ENCODE data around the gene TBXAS1.

Gene TBXAS1

DNA sequence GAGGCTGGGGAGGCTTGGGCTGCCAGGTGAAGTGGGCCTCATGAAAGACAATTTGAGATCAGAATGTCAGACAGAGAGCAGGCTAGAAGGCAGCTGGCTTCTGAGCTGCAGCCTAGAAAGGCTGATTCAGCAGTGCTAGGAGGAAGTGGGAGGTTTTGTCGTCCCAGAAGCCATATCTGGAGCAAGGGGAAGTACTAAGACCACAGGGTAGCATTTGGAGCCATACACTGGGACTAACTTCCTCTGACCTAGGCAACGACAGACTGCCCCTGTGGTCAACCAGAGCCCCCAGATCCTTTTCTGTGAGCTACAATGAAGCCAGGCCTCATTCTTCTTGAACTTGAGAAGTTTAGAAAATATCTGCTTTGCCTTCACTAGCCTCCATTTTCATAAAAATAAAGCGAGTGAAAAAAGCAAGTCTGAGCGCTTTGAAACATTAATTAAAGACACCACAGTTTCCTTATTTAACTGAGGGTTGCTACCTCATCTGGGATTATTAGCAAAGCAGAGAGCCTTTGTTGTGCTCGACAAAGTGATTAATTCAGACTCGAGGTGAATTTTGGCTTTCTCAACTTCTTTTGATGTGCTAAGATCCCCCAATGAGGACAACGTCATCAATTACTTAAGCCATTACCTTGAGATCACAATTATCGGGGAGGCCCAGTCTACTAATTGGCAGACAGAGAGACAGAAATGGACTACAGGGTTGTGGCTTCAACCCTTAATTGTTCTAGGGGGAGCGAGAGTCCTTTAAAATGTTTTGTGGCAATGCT is 26.6 kb downstream of the TBXAS1 start:
- no peak for DNase-seq (ENCODE audit: low spot score)

DNA sequence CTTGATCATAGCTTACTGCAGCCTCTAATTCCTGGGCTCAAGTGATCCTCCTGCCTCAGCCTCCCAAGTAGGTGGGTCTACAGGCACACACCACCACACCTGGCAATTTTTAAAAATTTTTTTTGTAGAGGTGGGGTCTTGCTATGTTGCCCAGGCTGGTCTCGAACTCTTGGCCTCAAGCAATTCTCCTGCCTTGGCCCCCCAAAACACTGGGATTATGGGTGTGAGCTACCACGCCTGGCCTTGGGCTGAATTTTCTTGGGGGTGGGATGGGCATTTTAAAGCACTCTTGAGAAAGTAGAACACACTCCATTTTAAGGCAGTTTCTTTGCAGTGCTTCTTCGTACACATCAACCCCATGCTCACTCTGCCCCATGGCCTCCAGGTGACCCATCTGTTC is 28.7 kb downstream of the TBXAS1 start:
- DNase-seq (ENCODE audit: low spot score) = no peak

DNA sequence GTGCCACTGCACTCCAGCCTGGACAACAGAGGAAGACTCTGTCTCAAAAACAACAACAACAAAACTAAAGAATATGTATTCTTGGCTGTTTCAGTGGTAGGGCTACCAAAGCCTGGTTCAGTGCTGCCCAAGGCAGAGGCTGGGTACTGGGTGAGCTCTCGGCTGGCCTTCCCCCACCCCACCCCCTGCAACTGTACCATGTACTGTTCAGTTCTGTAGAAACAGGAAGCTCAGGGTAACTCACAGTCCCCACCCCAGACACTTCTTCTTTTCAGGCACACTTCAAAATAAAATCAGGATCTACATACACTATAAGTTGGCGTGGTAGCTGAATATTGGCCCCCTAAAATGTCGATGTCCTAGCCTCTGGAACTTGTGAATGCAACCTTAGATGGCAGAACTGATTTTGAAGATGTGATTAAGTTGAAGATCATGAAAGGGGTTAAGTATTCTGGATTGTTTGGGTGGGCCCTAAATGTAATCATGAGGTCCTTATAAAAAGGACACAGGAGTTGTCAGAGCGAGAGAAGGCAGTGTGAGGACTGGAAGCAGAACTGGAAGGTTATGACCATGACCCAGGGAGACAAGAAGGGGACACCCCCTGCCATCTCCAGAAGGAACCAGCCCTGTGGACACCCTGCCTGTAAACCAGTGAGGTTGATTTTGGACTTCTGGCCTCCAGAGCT is 31.2 kb downstream of the TBXAS1 start:
- no peak for DNase-seq (ENCODE audit: low spot score)

- no peak for DNase-seq (ENCODE audit: low spot score)
Measured at GRCh38 chr7:139861803-139862202, 32.7 kb downstream of the TBXAS1 start.

GRCh38 chr7:139866047-139866837 is 37.2 kb downstream of the TBXAS1 start:
- DNase-seq (ENCODE audit: low spot score) = no peak

GRCh38 chr7:139867847-139868246 is 38.8 kb downstream of the TBXAS1 start:
- DNase-seq (ENCODE audit: low spot score) = no peak

DNA sequence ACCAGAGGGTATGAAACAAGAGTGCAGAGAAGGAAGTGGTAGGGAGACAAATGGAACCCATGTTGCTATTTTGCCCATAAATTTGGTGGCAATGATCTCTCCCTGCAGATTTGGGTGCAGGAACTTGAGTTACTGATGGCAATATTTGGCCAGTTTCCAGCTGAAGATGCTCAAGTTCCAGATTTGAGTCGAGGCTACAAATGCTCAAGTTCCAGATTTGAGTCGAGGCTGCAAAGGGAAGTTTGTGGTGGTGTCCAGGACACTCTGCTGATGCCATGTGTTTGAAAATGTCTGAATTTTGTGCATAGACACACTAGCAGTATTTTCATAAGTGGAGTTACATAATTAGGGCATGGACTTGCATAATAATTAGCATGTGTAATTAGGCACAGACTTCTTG is 40.8 kb downstream of the TBXAS1 start:
- DNase-seq (ENCODE audit: low spot score) = no peak

GRCh38 chr7:139870380-139870779 is 41.3 kb downstream of the TBXAS1 start:
- DNase-seq (ENCODE audit: low spot score) = no peak

DNA sequence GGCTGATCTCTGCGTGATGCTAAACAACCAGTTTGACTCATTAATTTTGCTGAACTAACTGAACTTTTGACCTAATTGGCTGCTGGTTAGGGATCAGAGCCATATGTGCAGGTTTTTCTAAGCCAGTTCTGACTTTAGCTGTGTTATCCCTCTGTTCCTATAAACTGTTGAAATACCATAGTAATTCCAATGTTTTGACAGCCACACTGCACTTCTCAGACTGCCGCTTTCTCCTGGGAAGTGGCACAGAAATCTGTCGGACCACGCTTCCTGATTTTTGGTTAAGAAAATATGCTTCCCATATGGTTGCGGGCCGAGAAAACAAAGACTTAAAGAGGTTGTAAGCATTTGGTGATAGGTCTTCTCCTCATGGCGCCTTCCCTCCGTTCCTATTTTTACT is 42.3 kb downstream of the TBXAS1 start:
- no peak for DNase-seq (ENCODE audit: low spot score)

- no peak for DNase-seq (ENCODE audit: low spot score)
Measured at GRCh38 chr7:139871820-139872219, 42.8 kb downstream of the TBXAS1 start.

- DNase-seq (ENCODE audit: low spot score) = no peak
Measured at GRCh38 chr7:139873593-139874301, 44.7 kb downstream of the TBXAS1 start.

DNA sequence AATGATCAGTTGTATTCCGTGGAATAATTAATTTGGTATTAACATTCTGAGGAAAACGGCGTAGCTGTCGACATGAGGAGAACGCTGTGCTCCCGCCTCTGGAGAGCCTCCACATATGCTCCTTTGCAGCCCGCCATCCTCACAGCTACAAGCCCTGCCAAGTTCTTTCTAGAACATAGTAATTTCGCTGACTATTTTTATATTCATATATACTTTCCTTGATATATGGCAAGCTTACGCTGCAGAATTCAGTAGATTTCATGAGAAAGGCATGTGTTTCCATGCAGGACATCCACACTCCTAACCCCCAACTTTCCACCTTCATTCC is 45.2 kb downstream of the TBXAS1 start:
- DNase-seq (ENCODE audit: low spot score) = no peak

GRCh38 chr7:139875821-139876241 is 46.8 kb downstream of the TBXAS1 start:
- DNase-seq (ENCODE audit: low spot score) = no peak

DNA sequence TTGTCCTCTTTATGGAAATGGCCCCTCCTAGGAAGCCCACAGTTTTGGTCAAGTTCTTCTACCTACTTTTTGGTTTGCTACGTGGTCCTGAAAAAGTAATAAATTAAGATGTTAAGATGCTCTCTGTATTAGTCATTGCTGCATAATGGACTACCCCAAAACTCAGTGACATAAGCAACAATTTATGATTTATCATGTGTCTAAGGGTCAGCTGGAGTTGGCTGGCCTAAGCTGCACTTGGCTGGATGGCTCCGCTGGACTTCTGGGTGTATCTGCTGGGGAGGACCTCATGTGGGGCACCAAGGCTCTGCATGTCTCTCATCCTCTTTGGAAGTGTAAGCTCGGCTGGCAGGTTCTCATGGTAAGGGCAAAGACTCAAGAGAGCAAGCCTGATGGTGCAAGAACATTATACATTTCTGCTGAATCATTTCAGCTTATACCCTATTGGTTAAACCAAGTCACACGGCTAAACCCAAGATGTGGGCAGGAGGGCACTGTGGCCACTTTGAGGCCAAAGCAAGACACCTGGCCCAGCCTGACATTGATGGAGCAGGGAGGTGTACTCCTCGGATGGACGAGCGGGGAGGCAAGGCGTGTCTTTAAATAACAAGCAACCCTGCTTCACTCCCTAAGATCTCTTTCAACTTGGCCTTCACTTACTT is 47.7 kb downstream of the TBXAS1 start:
- no peak for DNase-seq (ENCODE audit: low spot score)

- DNase-seq (ENCODE audit: low spot score) = no peak
Measured at GRCh38 chr7:139883814-139884213, 54.8 kb downstream of the TBXAS1 start.

GRCh38 chr7:139884441-139884840 is 55.4 kb downstream of the TBXAS1 start:
- DNase-seq (ENCODE audit: low spot score) = no peak

- no peak for DNase-seq (ENCODE audit: low spot score)
Measured at GRCh38 chr7:139885511-139885910, 56.4 kb downstream of the TBXAS1 start.

- no peak for DNase-seq (ENCODE audit: low spot score)
Measured at GRCh38 chr7:139886206-139886605, 57.1 kb downstream of the TBXAS1 start.

GRCh38 chr7:139886899-139887298 is 57.8 kb downstream of the TBXAS1 start:
- no peak for DNase-seq (ENCODE audit: low spot score)

DNA sequence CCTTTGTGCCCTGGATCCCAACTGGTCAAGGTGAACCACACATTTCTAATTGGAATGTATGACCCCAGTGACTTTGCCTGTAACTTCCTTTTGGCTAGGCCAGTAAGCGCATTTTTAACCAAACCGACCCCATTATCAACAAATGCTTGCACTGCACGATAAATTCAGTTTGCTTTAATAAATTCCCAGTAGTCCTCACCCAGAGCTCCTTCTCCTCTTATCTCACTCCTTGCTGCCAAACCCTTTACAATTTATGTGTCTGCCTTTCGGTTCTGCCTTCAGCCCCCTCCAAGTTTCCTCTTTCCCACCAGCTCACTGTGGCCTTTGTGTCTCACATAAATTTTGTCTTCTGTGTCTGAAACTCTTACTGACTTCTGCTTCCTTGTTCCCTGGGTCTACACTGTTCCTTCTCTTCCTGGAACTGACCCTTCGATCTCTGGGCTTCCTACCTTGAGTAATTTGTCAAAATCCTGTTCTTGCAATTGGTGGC is 59.0 kb downstream of the TBXAS1 start:
- no peak for DNase-seq (ENCODE audit: low spot score)

GRCh38 chr7:139889186-139889871 is 60.3 kb downstream of the TBXAS1 start:
- no peak for DNase-seq (ENCODE audit: low spot score)
